Esophagus muscularis mucosa (tissue), 3 donors: ENCODE results near the gene VTI1A.

Experiments used
- POLR2A ChIP-seq: fragments of 450-650 bp; IDR thresholded peaks from one replicate; pipeline ENCODE4 v1.6.1; 2017; ENCODE audit warnings: antibody characterized with exemption, moderate library complexity, mild to moderate bottlenecking, low read depth
- TF ChIP-seq, protein P1 (sequence below), 3 experiments: fragments of 200-600 bp in 2 of 3; fragments of 450-650 bp in 1 of 3; sonication (generic) in 2 of 3; IDR thresholded peaks; one replicate each; pipeline ENCODE4 v1.5.1; 2017 to 2019; ENCODE audit warnings: antibody characterized with exemption in 3 of 3, mild to moderate bottlenecking in 2 of 3, moderate library complexity in 1 of 3

DNA sequence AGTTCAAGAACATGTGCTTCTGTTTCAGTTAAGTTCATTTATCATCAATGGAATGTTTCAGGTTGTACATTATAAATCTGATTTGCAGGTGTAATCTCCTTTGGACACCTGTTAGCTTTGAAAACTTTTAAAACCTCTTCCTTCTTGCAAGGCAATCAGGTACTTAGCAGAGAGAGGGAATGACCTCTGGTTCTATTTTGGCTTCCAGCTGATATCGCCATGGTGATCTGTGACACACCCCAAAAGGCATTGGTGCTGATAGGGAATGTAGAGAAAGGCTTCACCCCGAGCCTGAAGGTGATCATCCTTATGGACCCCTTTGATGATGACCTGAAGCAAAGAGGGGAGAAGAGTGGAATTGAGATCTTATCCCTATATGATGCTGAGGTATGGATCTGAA is 37.7 kb upstream of the VTI1A start:
- no peak for TF ChIP-seq POLR2A
- TF ChIP-seq, protein P1, sequence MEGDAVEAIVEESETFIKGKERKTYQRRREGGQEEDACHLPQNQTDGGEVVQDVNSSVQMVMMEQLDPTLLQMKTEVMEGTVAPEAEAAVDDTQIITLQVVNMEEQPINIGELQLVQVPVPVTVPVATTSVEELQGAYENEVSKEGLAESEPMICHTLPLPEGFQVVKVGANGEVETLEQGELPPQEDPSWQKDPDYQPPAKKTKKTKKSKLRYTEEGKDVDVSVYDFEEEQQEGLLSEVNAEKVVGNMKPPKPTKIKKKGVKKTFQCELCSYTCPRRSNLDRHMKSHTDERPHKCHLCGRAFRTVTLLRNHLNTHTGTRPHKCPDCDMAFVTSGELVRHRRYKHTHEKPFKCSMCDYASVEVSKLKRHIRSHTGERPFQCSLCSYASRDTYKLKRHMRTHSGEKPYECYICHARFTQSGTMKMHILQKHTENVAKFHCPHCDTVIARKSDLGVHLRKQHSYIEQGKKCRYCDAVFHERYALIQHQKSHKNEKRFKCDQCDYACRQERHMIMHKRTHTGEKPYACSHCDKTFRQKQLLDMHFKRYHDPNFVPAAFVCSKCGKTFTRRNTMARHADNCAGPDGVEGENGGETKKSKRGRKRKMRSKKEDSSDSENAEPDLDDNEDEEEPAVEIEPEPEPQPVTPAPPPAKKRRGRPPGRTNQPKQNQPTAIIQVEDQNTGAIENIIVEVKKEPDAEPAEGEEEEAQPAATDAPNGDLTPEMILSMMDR (IDR thresholded peaks at IDR 0.05): no peak
